ENCODE results near the gene SOX15.

DNA sequence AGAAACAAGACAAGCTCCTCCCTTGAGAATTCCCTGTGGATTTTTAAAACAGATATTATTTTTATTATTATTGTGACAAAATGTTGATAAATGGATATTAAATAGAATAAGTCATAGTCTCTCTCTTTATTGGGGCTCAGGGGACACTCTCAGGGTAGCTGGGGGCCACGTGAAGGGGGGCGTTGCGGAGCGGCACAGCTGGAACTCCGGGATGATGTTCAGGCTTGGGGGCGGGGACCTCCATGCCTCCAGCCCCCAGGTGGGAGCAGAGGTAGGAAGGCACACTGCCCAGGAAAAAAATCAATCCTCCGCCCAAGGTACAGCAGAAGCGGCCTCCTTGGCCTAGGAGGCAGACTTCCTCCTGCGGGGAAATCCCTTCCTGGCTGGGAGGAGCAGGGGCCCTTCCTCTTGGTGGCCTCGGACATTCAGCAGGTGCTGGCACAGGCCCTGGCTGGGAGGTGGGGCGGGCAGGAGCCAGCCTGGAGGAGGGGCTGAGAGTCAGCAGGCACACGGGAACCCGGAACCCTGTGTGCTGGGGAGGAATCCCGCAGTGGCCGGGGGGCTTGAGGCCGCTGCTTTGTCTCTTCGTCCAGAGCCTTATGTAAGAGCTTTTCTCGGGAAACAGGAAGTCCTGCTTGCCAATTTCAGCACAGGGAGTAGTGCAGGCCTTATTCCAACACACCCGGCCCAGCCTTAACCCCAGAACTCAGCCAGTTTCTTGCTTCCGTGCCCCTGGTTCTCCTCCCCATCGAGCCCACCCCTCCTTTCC, 31.9 kb downstream of the SOX15 start:
- TF ChIP-seq EZH2 (IDR thresholded peaks at IDR 0.05; ENCODE audit: insufficient read depth, poor library complexity, severe bottlenecking) (no peak), EZH2phosphoT487 (IDR thresholded peaks at IDR 0.05; ENCODE audit: insufficient read depth, low read depth) (no peak)
